H9 (cell line): ENCODE results near the gene FBXO42. TPM values are rescaled to one million over a fixed set of nuclear protein-coding genes. Genes with fewer than 3 reads are reported as not detected.

Experiments
- DNase-seq: peaks from one replicate; pipeline ENCODE4 v3.0.0-alpha.2; 2017
- H2AFZ ChIP-seq: one replicate; pipeline ENCODE4 v1.6.1; 2013; ENCODE audit warnings: mild to moderate bottlenecking, low read length, control low read depth, moderate library complexity
- H2AK5ac ChIP-seq: 2 replicates; pipeline ENCODE4 v1.6.1; 2013; ENCODE audit warnings: low read length, control low read depth, mixed read lengths; ENCODE audit not compliant: insufficient read length
- H2BK120ac ChIP-seq: one replicate; pipeline ENCODE4 v1.6.1; 2013; ENCODE audit warnings: low read depth, mild to moderate bottlenecking, low read length, control low read depth, inconsistent platforms; ENCODE audit not compliant: poor library complexity, severe bottlenecking
- H2BK12ac ChIP-seq: 2 replicates; pipeline ENCODE4 v1.6.1; 2013; ENCODE audit warnings: low read length, control low read depth, mixed read lengths, low read depth; ENCODE audit not compliant: insufficient read length
- H2BK15ac ChIP-seq: 2 replicates; pipeline ENCODE4 v1.6.1; 2013; ENCODE audit warnings: low read depth, low read length, control low read depth
- H2BK20ac ChIP-seq: one replicate; pipeline ENCODE4 v1.6.1; 2013; ENCODE audit warnings: low read depth, mild to moderate bottlenecking, low read length, control low read depth, inconsistent platforms; ENCODE audit not compliant: poor library complexity, severe bottlenecking
- H2BK5ac ChIP-seq: 2 replicates; pipeline ENCODE4 v1.6.1; 2013; ENCODE audit warnings: low read length, control low read depth, mixed read lengths; ENCODE audit not compliant: insufficient read length
- H3K14ac ChIP-seq: 2 replicates; pipeline ENCODE4 v1.6.1; 2013; ENCODE audit warnings: low read length, control low read depth; ENCODE audit not compliant: insufficient read depth
- H3K18ac ChIP-seq: 2 replicates; pipeline ENCODE4 v1.6.1; 2013; ENCODE audit warnings: low read depth, mild to moderate bottlenecking, mixed read lengths, low read length, control low read depth; ENCODE audit not compliant: insufficient read length
- H3K23ac ChIP-seq: 2 replicates; pipeline ENCODE4 v1.6.1; 2013; ENCODE audit warnings: low read length, control low read depth, mixed read lengths, low read depth; ENCODE audit not compliant: insufficient read length
- H3K23me2 ChIP-seq: 2 replicates; pipeline ENCODE4 v1.6.1; 2013; ENCODE audit warnings: low read depth, mild to moderate bottlenecking, mixed read lengths, low read length, control low read depth; ENCODE audit not compliant: insufficient read length, poor library complexity, severe bottlenecking
- H3K27ac ChIP-seq: 2 replicates; pipeline ENCODE4 v1.5.1; 2013; ENCODE audit warnings: low read length, control low read depth, mixed read lengths, low read depth; ENCODE audit not compliant: insufficient read length
- H3K27me3 ChIP-seq: 2 replicates; pipeline ENCODE4 v1.6.1; 2013; ENCODE audit warnings: low read length, control low read depth, inconsistent platforms; ENCODE audit not compliant: insufficient read depth
- H3K4ac ChIP-seq: 2 replicates; pipeline ENCODE4 v1.6.1; 2013; ENCODE audit warnings: low read depth, mild to moderate bottlenecking, control low read depth, inconsistent platforms, low read length, moderate library complexity
- H3K4me1 ChIP-seq: 2 replicates; pipeline ENCODE4 v1.6.1; 2013; ENCODE audit warnings: low read length, control low read depth, inconsistent platforms; ENCODE audit not compliant: insufficient read depth
- H3K4me2 ChIP-seq: 2 replicates; pipeline ENCODE4 v1.6.1; 2013; ENCODE audit warnings: low read length, control low read depth, mixed read lengths; ENCODE audit not compliant: insufficient read length, insufficient read depth
- H3K56ac ChIP-seq: 2 replicates; pipeline ENCODE4 v1.6.1; 2013; ENCODE audit warnings: low read depth, mild to moderate bottlenecking, mixed read lengths, low read length, control low read depth; ENCODE audit not compliant: insufficient read length
- H3K79me1 ChIP-seq: 2 replicates; pipeline ENCODE4 v1.6.1; 2013; ENCODE audit warnings: low read depth, mild to moderate bottlenecking, moderate library complexity, low read length, control low read depth, inconsistent platforms; ENCODE audit not compliant: insufficient read depth, poor library complexity, severe bottlenecking
- H3K79me2 ChIP-seq: 2 replicates; pipeline ENCODE4 v1.6.1; 2013; ENCODE audit warnings: low read length, control low read depth, inconsistent platforms; ENCODE audit not compliant: insufficient read depth
- H3K9ac ChIP-seq: 2 replicates; pipeline ENCODE4 v1.6.1; 2013; ENCODE audit warnings: low read length, control low read depth, mixed read lengths; ENCODE audit not compliant: insufficient read length; ENCODE audit errors: extremely low read depth
- H3K9me3 ChIP-seq: one replicate; pipeline ENCODE4 v1.6.1; 2013; ENCODE audit warnings: low read depth, low read length, inconsistent platforms; ENCODE audit not compliant: control insufficient read depth
- H3T11ph ChIP-seq: one replicate; pipeline ENCODE4 v1.6.1; 2013; ENCODE audit warnings: mild to moderate bottlenecking, low read length, control low read depth, inconsistent platforms
- H4K20me1 ChIP-seq: one replicate; pipeline ENCODE4 v1.6.1; 2013; ENCODE audit not compliant: control insufficient read depth, insufficient read length, insufficient read depth
- H4K5ac ChIP-seq: 2 replicates; pipeline ENCODE4 v1.6.1; 2013; ENCODE audit warnings: low read depth, mild to moderate bottlenecking, mixed read lengths, low read length, control low read depth; ENCODE audit not compliant: insufficient read length
- H4K8ac ChIP-seq: replicated peaks from 2 replicates; pipeline ENCODE4 v1.6.1; 2013; ENCODE audit warnings: low read length, control low read depth, mixed read lengths, low read depth; ENCODE audit not compliant: insufficient read length
- H4K91ac ChIP-seq: 2 replicates; pipeline ENCODE4 v1.6.1; 2013; ENCODE audit warnings: low read depth, mild to moderate bottlenecking, moderate library complexity, mixed read lengths, low read length, control low read depth; ENCODE audit not compliant: insufficient read length
- H3K27ac Mint-ChIP-seq, 3 experiments: 2 replicates in 2 of 3; 3 replicates in 1 of 3; pipeline ENCODE4 v1.8.0; 2020 to 2021; ENCODE audit warnings: mixed read lengths in 3 of 3, mild to moderate bottlenecking in 1 of 3, moderate library complexity in 1 of 3
- H3K27me3 Mint-ChIP-seq: 2 replicates; pipeline ENCODE4 v1.8.0; 2021; ENCODE audit warnings: low read depth, mild to moderate bottlenecking, moderate library complexity, mixed read lengths
- H3K36me3 Mint-ChIP-seq, 3 experiments: 2 replicates in 2 of 3; 3 replicates in 1 of 3; pipeline ENCODE4 v1.8.0; 2020 to 2021; ENCODE audit warnings: low read depth in 3 of 3, mixed read lengths in 3 of 3; ENCODE audit not compliant: insufficient read depth in 1 of 3
- H3K4me1 Mint-ChIP-seq, 2 experiments: 2 replicates each; pipeline ENCODE4 v1.8.0; 2020; ENCODE audit warnings: mixed read lengths in 2 of 2
- H3K4me3 Mint-ChIP-seq, 2 experiments: 2 replicates in 1 of 2; 3 replicates in 1 of 2; pipeline ENCODE4 v1.8.0; 2020 to 2021; ENCODE audit warnings: mild to moderate bottlenecking in 2 of 2, mixed read lengths in 2 of 2, moderate library complexity in 1 of 2
- H3K9me3 Mint-ChIP-seq, 2 experiments: 2 replicates in 1 of 2; 3 replicates in 1 of 2; pipeline ENCODE4 v1.8.0; 2020; ENCODE audit warnings: mild to moderate bottlenecking in 2 of 2, mixed read lengths in 2 of 2, moderate library complexity in 1 of 2
- WGBS: extraction: QIAGEN DNeasy Blood & Tissue Kit; methylation state at CpG from one replicate; pipeline ENCODE4 v1.1.7; 2013; ENCODE audit warnings: missing lambda C conversion rate, low lambda C conversion rate, mixed read lengths; ENCODE audit not compliant: insufficient read length; ENCODE audit errors: extremely low coverage; 5-methylcytosine and 5-hydroxymethylcytosine counted together
- total RNA-seq: library from RNA; stranded (reverse); gene quantifications from 2 replicates; pipeline ENCODE4 v1.2.1, GENCODE V29; 2021
- TF ChIP-seq, protein P1 (sequence below): fragments of 200-600 bp; sonication (generic); conservative IDR thresholded peaks from 3 replicates; pipeline ENCODE4 v1.8.0; 2021; ENCODE audit warnings: antibody characterized with exemption, mild to moderate bottlenecking

The FBXO42 gene
- total RNA-seq, 1 experiment from 2014 or later: 17.4 TPM

- Histone ChIP-seq H3K4ac (no peak overlapping the region), H3K23ac (no peak overlapping the region), H3K27ac (no peak overlapping the region), H3T11ph (no peak overlapping the region), H3K79me1 (peaks cover under 1% of the 10 kb centered on the region), H4K8ac (no peak overlapping the region), H3K9ac (no peak overlapping the region), H4K91ac (no peak overlapping the region), H2BK120ac (no peak overlapping the region), H3K4me1 (peaks cover 4% of the 10 kb centered on the region; the same call in 1 of the 2 replicates), H3K79me2 (no peaks in the 10 kb centered on the region; the same call in none of the 2 replicates), H3K9me3 (no peaks in the 10 kb centered on the region), H3K23me2 (peaks cover 10% of the 10 kb centered on the region), H2BK12ac (no peak overlapping the region), H3K4me2 (peak overlapping the region; percentile 84), H4K20me1 (no peaks in the 10 kb centered on the region), H2AK5ac (no peak overlapping the region), H3K27me3 (no peaks in the 10 kb centered on the region), H2BK5ac (no peak overlapping the region), H3K18ac (peak overlapping the region; percentile 57), H2BK20ac (no peak overlapping the region), H2BK15ac (no peak overlapping the region), H2AFZ (no peak overlapping the region), H3K14ac (peak overlapping the region; percentile 81; the same call in 1 of the 2 replicates), H3K56ac (no peak overlapping the region), H4K5ac (no peak overlapping the region)
- peaks cover 9 to 28% (median 19%) of the 10 kb centered on the region in 3 experiments; a peak in 6 of 7 replicates for H3K36me3 Mint-ChIP-seq
- peak overlapping the region; percentile 82 to 92 for H3K4me3 Mint-ChIP-seq
- WGBS: no CpG with 5 or more reads among the region's 87 CpGs
- no peaks in the 10 kb centered on the region for H3K9me3 Mint-ChIP-seq
- H3K4me1 Mint-ChIP-seq: peaks cover 27 to 40% of the 10 kb centered on the region in 2 experiments
- no peaks in the 10 kb centered on the region for H3K27me3 Mint-ChIP-seq
- H3K27ac Mint-ChIP-seq: peak overlapping the region in 2 of 3 experiments; percentile 97; a peak in 3 of 7 replicates
- peak; percentile 99 for DNase-seq
- TF ChIP-seq, protein P1, sequence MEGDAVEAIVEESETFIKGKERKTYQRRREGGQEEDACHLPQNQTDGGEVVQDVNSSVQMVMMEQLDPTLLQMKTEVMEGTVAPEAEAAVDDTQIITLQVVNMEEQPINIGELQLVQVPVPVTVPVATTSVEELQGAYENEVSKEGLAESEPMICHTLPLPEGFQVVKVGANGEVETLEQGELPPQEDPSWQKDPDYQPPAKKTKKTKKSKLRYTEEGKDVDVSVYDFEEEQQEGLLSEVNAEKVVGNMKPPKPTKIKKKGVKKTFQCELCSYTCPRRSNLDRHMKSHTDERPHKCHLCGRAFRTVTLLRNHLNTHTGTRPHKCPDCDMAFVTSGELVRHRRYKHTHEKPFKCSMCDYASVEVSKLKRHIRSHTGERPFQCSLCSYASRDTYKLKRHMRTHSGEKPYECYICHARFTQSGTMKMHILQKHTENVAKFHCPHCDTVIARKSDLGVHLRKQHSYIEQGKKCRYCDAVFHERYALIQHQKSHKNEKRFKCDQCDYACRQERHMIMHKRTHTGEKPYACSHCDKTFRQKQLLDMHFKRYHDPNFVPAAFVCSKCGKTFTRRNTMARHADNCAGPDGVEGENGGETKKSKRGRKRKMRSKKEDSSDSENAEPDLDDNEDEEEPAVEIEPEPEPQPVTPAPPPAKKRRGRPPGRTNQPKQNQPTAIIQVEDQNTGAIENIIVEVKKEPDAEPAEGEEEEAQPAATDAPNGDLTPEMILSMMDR: no peak
These were observed 145.5 kb downstream of the FBXO42 start for GRCh38 chr1:16206547-16207317.
